T-helper 17 cell (primary cell): Measurements from ENCODE around the gene WFDC9. TPM values are rescaled to one million over a fixed set of nuclear protein-coding genes. Genes with fewer than 3 reads are reported as not detected.
"Not testable (repeated sequence)": the region's sequence is repeated elsewhere in the genome, so short reads cannot be mapped to it uniquely, and the experiment has no call there.

Experiments
- ATAC-seq: fragments of 150-1000 bp; cut with Tn5 transposase; 2 replicates; pipeline ENCODE4 v1.10.0; 2021; ENCODE audit warnings: mild to moderate bottlenecking, moderate library complexity
- DNase-seq, 3 donors: peaks; one replicate each; pipeline versions ENCODE4 v3.0.0 to v3.0.0-alpha.2; 2020 to 2021
- H3K9me3 ChIP-seq: one replicate; pipeline ENCODE4 v1.7.0; 2013; ENCODE audit warnings: low read length, mild to moderate bottlenecking; ENCODE audit not compliant: control insufficient read depth, poor library complexity, severe bottlenecking
- H3K27ac Mint-ChIP-seq: one replicate; pipeline ENCODE4 v1.8.0; 2022; ENCODE audit warnings: mild to moderate bottlenecking, moderate library complexity, mixed read lengths
- H3K27me3 Mint-ChIP-seq: one replicate; pipeline ENCODE4 v1.8.0; 2022; ENCODE audit warnings: mixed read lengths
- H3K36me3 Mint-ChIP-seq: one replicate; pipeline ENCODE4 v1.8.0; 2022; ENCODE audit warnings: low read depth, mixed read lengths
- H3K4me1 Mint-ChIP-seq: one replicate; pipeline ENCODE4 v1.8.0; 2022; ENCODE audit warnings: mild to moderate bottlenecking, mixed read lengths
- H3K4me3 Mint-ChIP-seq: one replicate; pipeline ENCODE4 v1.8.0; 2022; ENCODE audit warnings: mild to moderate bottlenecking, moderate library complexity, mixed read lengths
- total RNA-seq, 4 donors: library from RNA in 2 of 4; stranded (reverse) in 2 of 4; gene quantifications; one replicate each; pipeline ENCODE4 v1.2.3 and lab custom pipeline; 2022 to 2026

Gene WFDC9
- total RNA-seq, 2 donors from 2014 or later: not detected

DNA sequence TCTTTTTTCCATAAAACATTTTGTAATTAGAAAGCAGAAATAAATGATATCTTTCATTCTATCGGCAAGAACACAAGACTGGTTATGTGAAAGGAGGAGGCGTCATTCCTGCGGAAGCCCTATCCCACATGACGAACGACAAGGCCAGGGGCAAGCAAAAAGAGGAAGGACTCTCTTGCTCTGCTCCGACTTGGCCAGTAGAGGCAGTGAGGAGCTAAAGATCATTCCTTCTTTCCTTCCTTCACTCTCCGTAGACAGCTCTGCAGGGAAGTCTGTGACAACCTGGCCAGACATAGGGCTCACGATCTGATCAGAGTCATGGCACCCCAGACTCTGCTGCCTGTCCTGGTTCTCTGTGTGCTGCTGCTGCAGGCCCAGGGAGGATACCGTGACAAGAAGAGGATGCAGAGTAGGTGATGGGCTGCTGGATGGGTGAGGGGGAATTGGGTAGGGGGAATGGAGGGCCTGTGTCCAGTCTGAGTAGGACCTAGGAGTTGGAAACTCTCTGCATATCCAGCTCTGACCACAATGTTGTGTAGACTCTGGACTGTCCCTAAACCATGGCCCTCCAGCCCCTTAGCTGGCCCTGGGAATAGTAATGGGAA, 1.5 kb downstream of the WFDC9 start, which contains the start of gene WFDC10A:
WFDC10A (plus strand) TSS at position 244 of the 605 bp plus-strand sequence; CDS start at position 319, 75 bp downstream.
- peaks cover 54% of the 10 kb centered on the region for H3K27me3 Mint-ChIP-seq
- ATAC-seq (peak; percentile 76), DNase-seq (no peak)
- H3K4me1 Mint-ChIP-seq: peaks cover 5% of the 10 kb centered on the region
- no peak within 1 kb of the TSS for H3K4me3 Mint-ChIP-seq
- H3K36me3 Mint-ChIP-seq: no peaks in the 10 kb centered on the region
- peaks cover 3% of the 10 kb centered on the region for H3K9me3 ChIP-seq
- H3K27ac Mint-ChIP-seq: no peak within 1 kb of the TSS

DNA sequence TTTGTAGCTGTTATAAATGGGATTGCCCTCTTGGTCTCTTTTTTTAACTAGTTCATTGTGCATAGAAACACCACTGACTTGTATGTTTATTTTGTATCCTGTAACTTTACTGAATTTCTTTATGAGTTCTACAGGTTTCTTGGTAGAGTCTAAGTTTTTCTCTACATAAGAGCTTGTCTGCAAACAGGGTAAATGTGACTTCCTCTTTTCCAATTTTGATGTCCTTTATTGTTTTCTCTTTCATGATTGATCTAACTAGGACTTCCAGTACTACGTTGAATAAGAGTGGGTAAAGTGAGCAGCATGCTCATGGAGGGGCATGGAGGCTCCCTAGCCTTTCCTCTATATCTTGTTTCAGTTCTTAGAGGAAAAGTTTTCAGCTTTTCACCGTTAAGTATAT, 4.5 kb downstream of the WFDC9 start:
- no peak overlapping the region for H3K27ac Mint-ChIP-seq
- no peak for ATAC-seq
- DNase-seq: no peak
- H3K4me1 Mint-ChIP-seq: peaks cover 5% of the 10 kb centered on the region
- H3K36me3 Mint-ChIP-seq: no peaks in the 10 kb centered on the region
- H3K27me3 Mint-ChIP-seq: peaks cover 31% of the 10 kb centered on the region
- H3K4me3 Mint-ChIP-seq: no peak overlapping the region
- H3K9me3 ChIP-seq: peaks cover 3% of the 10 kb centered on the region

DNA sequence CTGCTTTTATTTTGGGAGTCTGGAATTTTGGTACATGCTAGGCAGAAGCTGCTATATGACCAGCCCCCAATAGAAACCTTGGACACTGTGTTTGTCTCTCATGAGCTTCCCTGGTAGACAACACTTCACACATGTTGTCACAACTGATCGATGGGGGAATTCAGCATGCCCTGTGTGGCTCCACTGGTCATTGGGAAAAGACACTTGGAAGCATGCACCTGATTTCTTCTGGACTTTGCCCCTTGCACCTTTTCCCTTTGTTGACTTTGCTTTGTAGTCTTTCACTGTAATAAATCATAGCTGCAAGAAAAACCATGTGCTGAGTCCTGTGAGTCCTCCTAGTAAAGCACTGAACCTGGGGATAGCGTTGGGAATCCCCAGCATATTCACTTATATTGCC, 9.5 kb downstream of the WFDC9 start:
- Mint-ChIP-seq H3K4me1 (no peaks in the 10 kb centered on the region), H3K27ac (no peak overlapping the region), H3K4me3 (no peak overlapping the region), H3K27me3 (peaks cover 6% of the 10 kb centered on the region), H3K36me3 (no peaks in the 10 kb centered on the region)
- H3K9me3 ChIP-seq: no peaks in the 10 kb centered on the region
- no peak for ATAC-seq
- DNase-seq: no peak

GRCh38 chr20:45617591-45617990, 13.5 kb downstream of the WFDC9 start:
- Mint-ChIP-seq H3K36me3 (no peaks in the 10 kb centered on the region), H3K27ac (no peak overlapping the region), H3K4me3 (no peak overlapping the region), H3K27me3 (peaks cover 13% of the 10 kb centered on the region), H3K4me1 (no peaks in the 10 kb centered on the region)
- DNase-seq (no peak), ATAC-seq (no peak)
- H3K9me3 ChIP-seq: no peaks in the 10 kb centered on the region

- DNase-seq (no peak), ATAC-seq (no peak)
- H3K9me3 ChIP-seq: no peaks in the 10 kb centered on the region
- Mint-ChIP-seq H3K4me3 (no peak overlapping the region), H3K4me1 (no peaks in the 10 kb centered on the region), H3K27me3 (peaks cover 21% of the 10 kb centered on the region), H3K27ac (no peak overlapping the region), H3K36me3 (no peaks in the 10 kb centered on the region)
These were observed 18.8 kb downstream of the WFDC9 start for GRCh38 chr20:45612314-45612713.

GRCh38 chr20:45611054-45611453, 20.0 kb downstream of the WFDC9 start:
- no peak overlapping the region for H3K27ac Mint-ChIP-seq
- H3K4me3 Mint-ChIP-seq: no peak overlapping the region
- peaks cover 21% of the 10 kb centered on the region for H3K27me3 Mint-ChIP-seq
- no peaks in the 10 kb centered on the region for H3K9me3 ChIP-seq
- no peak for DNase-seq
- H3K4me1 Mint-ChIP-seq: no peaks in the 10 kb centered on the region
- no peaks in the 10 kb centered on the region for H3K36me3 Mint-ChIP-seq
- ATAC-seq: no peak

- H3K27ac Mint-ChIP-seq: no peak overlapping the region
- H3K27me3 Mint-ChIP-seq: peaks cover 12% of the 10 kb centered on the region
- no peaks in the 10 kb centered on the region for H3K4me1 Mint-ChIP-seq
- ATAC-seq: no peak
- no peaks in the 10 kb centered on the region for H3K36me3 Mint-ChIP-seq
- DNase-seq: no peak
- H3K9me3 ChIP-seq: no peaks in the 10 kb centered on the region
- no peak overlapping the region for H3K4me3 Mint-ChIP-seq
These were observed 23.3 kb downstream of the WFDC9 start for GRCh38 chr20:45607810-45608209.

DNA sequence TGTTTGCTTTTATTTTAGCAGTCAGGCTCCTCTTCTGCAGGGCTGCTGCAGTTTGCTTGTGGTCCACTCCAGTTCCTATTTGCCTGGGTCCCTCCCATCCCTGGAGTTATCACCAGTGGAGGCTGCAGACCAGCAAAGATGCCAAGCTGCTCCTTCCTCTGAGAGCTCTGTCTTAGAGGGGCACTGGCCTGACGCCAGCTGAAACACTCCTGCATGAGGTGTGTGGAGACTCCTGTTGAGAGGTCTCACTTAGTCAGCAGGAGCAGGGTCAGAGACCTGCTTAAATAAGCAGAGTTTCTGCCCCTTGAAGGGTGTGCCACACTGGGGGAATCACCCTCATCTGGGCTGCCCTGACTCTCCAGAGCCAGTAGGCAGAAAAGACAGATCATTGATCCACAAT, 35.8 kb downstream of the WFDC9 start:
- DNase-seq (no peak), ATAC-seq (no peak)
- Mint-ChIP-seq H3K36me3 (no peaks in the 10 kb centered on the region), H3K27me3 (peaks cover 76% of the 10 kb centered on the region), H3K4me1 (no peaks in the 10 kb centered on the region), H3K4me3 (no peak overlapping the region), H3K27ac (no peak overlapping the region)
- no peaks in the 10 kb centered on the region for H3K9me3 ChIP-seq

DNA sequence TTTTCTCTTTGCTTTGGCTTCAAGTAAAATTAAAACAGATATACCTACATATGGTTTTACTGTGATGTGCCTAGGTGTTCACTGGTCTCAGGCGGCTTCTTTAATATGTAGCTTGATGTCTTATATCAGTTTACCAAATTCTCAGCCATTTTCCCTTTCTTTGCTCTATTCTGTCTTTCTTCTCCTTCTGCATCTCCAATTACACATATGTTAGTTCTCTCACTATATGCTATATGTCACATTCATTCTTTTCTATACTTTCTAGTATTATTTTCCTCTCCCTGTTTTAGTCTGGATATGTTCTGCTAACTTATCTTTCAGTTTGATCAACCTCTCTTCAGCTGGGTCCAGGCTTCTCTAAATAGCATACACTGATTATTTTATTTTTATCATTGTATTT, 37.6 kb downstream of the WFDC9 start:
- DNase-seq (no peak), ATAC-seq (no peak)
- Mint-ChIP-seq H3K27ac (no peak overlapping the region), H3K36me3 (no peaks in the 10 kb centered on the region), H3K4me3 (no peak overlapping the region), H3K27me3 (peaks cover 62% of the 10 kb centered on the region), H3K4me1 (no peaks in the 10 kb centered on the region)
- H3K9me3 ChIP-seq: no peaks in the 10 kb centered on the region

GRCh38 chr20:45592574-45593189, 38.4 kb downstream of the WFDC9 start:
- no peak overlapping the region for H3K4me3 Mint-ChIP-seq
- ATAC-seq: peak; percentile 69
- H3K4me1 Mint-ChIP-seq: no peaks in the 10 kb centered on the region
- no peak overlapping the region for H3K27ac Mint-ChIP-seq
- no peaks in the 10 kb centered on the region for H3K36me3 Mint-ChIP-seq
- H3K27me3 Mint-ChIP-seq: peaks cover 54% of the 10 kb centered on the region
- no peak for DNase-seq
- H3K9me3 ChIP-seq: no peaks in the 10 kb centered on the region

GRCh38 chr20:45589725-45590124, 41.4 kb downstream of the WFDC9 start:
- no peak overlapping the region for H3K27ac Mint-ChIP-seq
- H3K4me3 Mint-ChIP-seq: no peak overlapping the region
- H3K36me3 Mint-ChIP-seq: no peaks in the 10 kb centered on the region
- no peak for DNase-seq
- no peak for ATAC-seq
- H3K9me3 ChIP-seq: no peaks in the 10 kb centered on the region
- no peaks in the 10 kb centered on the region for H3K4me1 Mint-ChIP-seq
- peaks cover 30% of the 10 kb centered on the region for H3K27me3 Mint-ChIP-seq

GRCh38 chr20:45588800-45589199, 42.3 kb downstream of the WFDC9 start:
- ATAC-seq (no peak), DNase-seq (no peak)
- Mint-ChIP-seq H3K27me3 (peaks cover 24% of the 10 kb centered on the region), H3K27ac (no peak overlapping the region), H3K4me1 (no peaks in the 10 kb centered on the region), H3K4me3 (no peak overlapping the region), H3K36me3 (no peaks in the 10 kb centered on the region)
- H3K9me3 ChIP-seq: no peaks in the 10 kb centered on the region

GRCh38 chr20:45585986-45586385, 45.1 kb downstream of the WFDC9 start:
- not testable (repeated sequence) for H3K27ac Mint-ChIP-seq, DNase-seq, H3K9me3 ChIP-seq, H3K4me3 Mint-ChIP-seq, H3K4me1 Mint-ChIP-seq, ATAC-seq, H3K36me3 Mint-ChIP-seq
- H3K27me3 Mint-ChIP-seq: peaks cover 14% of the 10 kb centered on the region

DNA sequence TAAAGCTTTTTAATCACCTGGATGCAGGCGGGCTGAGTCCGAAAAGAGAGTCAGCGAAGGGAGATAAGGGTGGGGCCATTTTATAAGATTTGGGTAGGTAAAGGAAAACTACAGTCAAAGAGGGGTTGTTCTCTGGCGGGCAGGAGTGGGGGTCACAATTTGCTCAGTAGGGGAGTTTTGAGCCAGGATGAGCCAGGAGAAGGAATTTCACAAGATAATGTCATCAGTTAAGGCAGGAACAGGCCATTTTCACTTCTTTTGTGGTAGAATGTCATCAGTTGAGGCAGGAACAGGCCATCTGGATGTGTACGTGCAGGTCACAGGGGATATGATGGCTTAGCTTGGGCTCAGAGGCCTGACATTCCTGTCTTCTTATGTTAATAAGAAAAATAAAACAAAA, 46.8 kb downstream of the WFDC9 start:
- DNase-seq, H3K9me3 ChIP-seq, H3K4me1 Mint-ChIP-seq, H3K36me3 Mint-ChIP-seq, H3K4me3 Mint-ChIP-seq, H3K27ac Mint-ChIP-seq, ATAC-seq: not testable (repeated sequence)
- H3K27me3 Mint-ChIP-seq: peaks cover 28% of the 10 kb centered on the region
